Kidney epithelial cell (primary cell): ENCODE data around the gene NKX1-1. TPM values are rescaled to one million over a fixed set of nuclear protein-coding genes. Genes with fewer than 3 reads are reported as not detected.
"Not testable (repeated sequence)": the region's sequence is repeated elsewhere in the genome, so short reads cannot be mapped to it uniquely, and the experiment has no call there.

ENCODE experiments used
- DNase-seq: peaks from one replicate; pipeline ENCODE4 v3.0.0-alpha.2; 2010; ENCODE audit warnings: low read depth
- H3K27me3 ChIP-seq: 2 replicates; pipeline ENCODE4 v1.6.0; 2011; ENCODE audit warnings: low read length; ENCODE audit not compliant: control insufficient read depth, insufficient read depth
- H3K36me3 ChIP-seq: 2 replicates; pipeline ENCODE4 v1.5.1; 2011; ENCODE audit warnings: low read length; ENCODE audit not compliant: control insufficient read depth, insufficient read depth
- H3K4me3 ChIP-seq: 2 replicates; pipeline ENCODE4 v1.5.1; 2011; ENCODE audit warnings: low read depth, mild to moderate bottlenecking, control low read depth, low read length
- total RNA-seq: library from RNA; depleted of rRNA; stranded (reverse); fragments of >200 nt; gene quantifications from 2 replicates; pipeline ENCODE4 v1.2.3, GENCODE V29; 2015
- TF ChIP-seq, protein P1 (sequence below): IDR thresholded peaks from 2 replicates; pipeline ENCODE4 v1.5.1; 2011; ENCODE audit warnings: mild to moderate bottlenecking, moderate library complexity, low read length, control low read depth, inconsistent platforms; ENCODE audit not compliant: insufficient read depth, poor library complexity, severe bottlenecking

Gene NKX1-1
- total RNA-seq, 1 donor from 2014 or later, result not detected

GRCh38 chr4:1400191-1400805, 5.9 kb downstream of the NKX1-1 start:
- TF ChIP-seq, protein P1, sequence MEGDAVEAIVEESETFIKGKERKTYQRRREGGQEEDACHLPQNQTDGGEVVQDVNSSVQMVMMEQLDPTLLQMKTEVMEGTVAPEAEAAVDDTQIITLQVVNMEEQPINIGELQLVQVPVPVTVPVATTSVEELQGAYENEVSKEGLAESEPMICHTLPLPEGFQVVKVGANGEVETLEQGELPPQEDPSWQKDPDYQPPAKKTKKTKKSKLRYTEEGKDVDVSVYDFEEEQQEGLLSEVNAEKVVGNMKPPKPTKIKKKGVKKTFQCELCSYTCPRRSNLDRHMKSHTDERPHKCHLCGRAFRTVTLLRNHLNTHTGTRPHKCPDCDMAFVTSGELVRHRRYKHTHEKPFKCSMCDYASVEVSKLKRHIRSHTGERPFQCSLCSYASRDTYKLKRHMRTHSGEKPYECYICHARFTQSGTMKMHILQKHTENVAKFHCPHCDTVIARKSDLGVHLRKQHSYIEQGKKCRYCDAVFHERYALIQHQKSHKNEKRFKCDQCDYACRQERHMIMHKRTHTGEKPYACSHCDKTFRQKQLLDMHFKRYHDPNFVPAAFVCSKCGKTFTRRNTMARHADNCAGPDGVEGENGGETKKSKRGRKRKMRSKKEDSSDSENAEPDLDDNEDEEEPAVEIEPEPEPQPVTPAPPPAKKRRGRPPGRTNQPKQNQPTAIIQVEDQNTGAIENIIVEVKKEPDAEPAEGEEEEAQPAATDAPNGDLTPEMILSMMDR, result no peak
- H3K4me3 ChIP-seq, result no peak overlapping the region
- H3K27me3 ChIP-seq, result peaks cover 59% of the 10 kb centered on the region
- no peaks in the 10 kb centered on the region for H3K36me3 ChIP-seq
- DNase-seq, result no peak

DNA sequence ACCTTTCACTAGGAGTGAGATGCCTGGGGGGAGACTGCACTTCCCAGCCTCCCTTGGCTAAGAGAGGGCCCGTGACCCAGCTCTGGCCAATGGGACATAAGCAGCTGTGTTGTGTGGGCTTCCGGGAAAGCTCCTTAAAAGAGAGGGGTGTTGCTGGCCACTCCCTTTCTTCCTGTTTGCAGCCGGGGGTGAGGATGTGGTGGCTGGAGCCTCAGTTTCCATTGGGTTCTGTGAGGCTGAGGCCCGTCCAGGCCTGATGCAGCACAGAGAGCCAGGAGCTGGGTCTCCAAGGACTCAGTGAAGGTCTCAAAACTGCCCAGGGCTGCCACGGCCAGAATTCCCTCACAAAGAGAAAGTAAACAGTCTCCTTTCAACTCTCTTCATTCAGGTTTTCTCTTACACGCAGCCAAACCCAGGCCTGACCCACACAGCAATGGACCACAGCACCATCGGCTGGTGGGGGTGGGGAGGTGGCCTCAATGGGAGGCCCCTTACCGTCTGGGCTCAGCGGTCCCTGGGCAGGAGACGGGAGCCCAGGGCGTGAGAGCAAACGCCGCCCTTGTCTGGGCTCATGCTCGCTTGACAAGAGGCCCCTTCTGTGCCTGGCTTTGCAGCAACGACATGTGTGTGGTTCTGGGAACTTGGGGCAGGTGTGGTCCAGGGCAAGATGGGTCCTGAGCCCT, 6.6 kb downstream of the NKX1-1 start:
- Histone ChIP-seq H3K27me3 (peaks cover 52% of the 10 kb centered on the region), H3K4me3 (no peak overlapping the region), H3K36me3 (no peaks in the 10 kb centered on the region)
- TF ChIP-seq, protein P1, result no peak
- DNase-seq, result no peak

DNA sequence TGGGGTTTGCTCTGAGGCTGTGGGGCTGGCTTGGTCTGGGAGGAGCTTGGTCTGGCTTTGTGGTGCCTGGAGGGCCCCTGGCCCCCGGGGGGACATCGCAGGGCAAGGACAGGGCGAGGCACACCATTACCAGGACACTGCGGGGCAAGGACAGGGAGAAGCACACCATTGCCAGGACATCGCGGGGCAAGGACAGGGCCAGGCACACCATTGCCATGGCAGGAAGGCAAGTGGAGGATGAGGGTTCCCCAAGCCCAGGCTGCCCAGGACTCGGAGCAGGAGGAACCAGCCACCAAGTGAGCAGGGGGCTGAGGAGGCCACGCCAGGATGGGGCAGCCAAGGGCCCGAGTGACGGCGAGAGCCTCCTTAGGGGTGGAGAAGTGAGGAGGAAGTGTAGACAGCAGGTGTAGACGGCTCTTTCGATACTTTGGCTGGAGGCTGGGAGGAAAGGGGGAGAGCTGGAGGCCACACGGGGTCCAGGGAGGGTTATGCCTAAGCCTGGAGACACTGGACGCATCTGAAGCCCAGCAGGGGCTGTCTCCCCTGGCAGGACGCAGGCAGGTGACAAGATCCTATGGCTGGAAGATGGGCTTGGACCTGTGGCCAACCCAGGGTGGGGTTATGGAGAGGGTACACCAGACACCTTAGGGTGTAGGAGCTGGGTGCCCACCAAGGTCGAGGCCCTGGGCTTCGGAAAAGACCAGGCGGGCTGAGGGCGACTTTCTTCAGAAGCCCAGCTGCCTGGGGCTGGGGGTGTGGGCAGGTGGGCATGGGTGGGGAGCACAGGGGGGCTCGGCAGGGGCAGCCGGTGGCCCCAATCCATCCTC, 7.3 kb downstream of the NKX1-1 start:
- Histone ChIP-seq H3K36me3 (no peaks in the 10 kb centered on the region), H3K27me3 (peaks cover 45% of the 10 kb centered on the region), H3K4me3 (no peak overlapping the region)
- TF ChIP-seq, protein P1, result no peak
- no peak for DNase-seq

DNA sequence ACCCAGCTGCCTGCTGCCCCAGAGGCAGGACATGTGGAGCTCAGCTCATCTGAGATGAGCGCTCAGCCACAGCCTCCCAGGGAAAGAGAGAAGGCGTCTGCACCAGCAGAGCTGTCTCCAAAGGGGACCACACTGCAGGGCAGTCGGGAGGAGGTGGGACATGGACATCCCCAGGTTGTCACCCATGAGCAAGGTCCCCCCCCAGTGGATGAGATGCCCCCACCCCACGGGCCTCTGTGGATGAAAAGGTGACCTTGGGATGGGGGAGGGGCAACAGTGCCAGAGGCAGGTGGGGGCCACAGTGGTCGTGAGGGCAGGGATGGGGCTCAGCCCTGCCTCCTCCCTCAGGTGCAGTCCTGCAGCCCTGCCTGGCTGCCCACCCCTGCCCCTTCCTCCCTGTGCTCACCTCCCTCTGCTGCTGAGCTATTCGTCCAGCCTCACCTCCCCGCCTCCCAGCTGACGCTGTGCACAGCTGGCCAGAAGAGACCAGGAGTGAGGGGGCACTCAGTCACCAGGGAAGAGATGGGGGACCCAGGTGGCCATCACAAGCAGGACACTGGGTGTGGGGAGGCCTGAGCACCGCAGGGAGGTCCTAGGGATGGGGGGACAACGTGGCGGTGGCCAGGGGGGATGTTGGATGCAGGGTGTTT, 9.3 kb downstream of the NKX1-1 start:
- DNase-seq, result no peak
- H3K36me3 ChIP-seq, result no peaks in the 10 kb centered on the region
- TF ChIP-seq, protein P1, result no peak
- peaks cover 27% of the 10 kb centered on the region for H3K27me3 ChIP-seq
- no peak overlapping the region for H3K4me3 ChIP-seq

GRCh38 chr4:1395941-1396805, 10.1 kb downstream of the NKX1-1 start:
- TF ChIP-seq, protein P1, result no peak
- Histone ChIP-seq H3K27me3 (peaks cover 19% of the 10 kb centered on the region), H3K36me3 (no peaks in the 10 kb centered on the region), H3K4me3 (no peak overlapping the region)
- DNase-seq, result no peak

DNA sequence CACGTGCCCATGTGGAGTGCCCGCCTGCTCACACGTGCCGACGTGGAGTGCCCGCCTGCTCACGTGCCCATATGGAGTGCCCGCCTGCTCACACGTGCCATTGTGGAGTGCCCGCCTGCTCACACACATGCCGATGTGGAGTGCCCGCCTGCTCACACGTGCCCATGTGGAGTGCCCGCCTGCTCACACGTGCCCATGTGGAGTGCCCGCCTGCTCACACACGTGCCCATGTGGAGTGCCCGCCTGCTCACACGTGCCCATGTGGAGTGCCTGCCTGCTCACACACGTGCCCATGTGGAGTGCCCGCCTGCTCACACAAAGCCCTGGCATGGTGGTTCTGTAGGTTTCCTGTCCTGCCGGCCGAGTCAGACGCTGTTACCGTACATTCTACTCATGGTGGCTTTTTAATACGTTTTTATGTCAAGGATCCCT, 10.8 kb downstream of the NKX1-1 start:
- peaks cover 12% of the 10 kb centered on the region for H3K27me3 ChIP-seq
- H3K36me3 ChIP-seq, H3K4me3 ChIP-seq, DNase-seq: not testable (repeated sequence)

- not testable (repeated sequence) for H3K36me3 ChIP-seq, H3K4me3 ChIP-seq, DNase-seq, H3K27me3 ChIP-seq
Measured at GRCh38 chr4:1394554-1395388, 11.5 kb downstream of the NKX1-1 start.
